PFSK-1 (cell line): ENCODE measurements around the gene ZNF385D.

Experiments used
- POLR2AphosphoS5 ChIP-seq: IDR thresholded peaks from 2 replicates; pipeline ENCODE4 v1.6.1; 2012; ENCODE audit warnings: low read depth, mild to moderate bottlenecking, control low read depth, low read length, moderate library complexity
- REST ChIP-seq, 2 experiments: IDR thresholded peaks; 2 replicates each; pipeline versions ENCODE4 v1.6.1 to v1.8.0; 2011 to 2012; ENCODE audit warnings: low read depth in 2 of 2, low read length in 2 of 2, control low read depth in 1 of 2, inconsistent platforms in 1 of 2, mild to moderate bottlenecking in 1 of 2, moderate library complexity in 1 of 2; ENCODE audit not compliant: insufficient read depth in 1 of 2
- TAF1 ChIP-seq: IDR thresholded peaks from 2 replicates; pipeline ENCODE4 v1.6.1; 2012; ENCODE audit warnings: low read length, control low read depth, borderline replicate concordance; ENCODE audit not compliant: insufficient read depth

DNA sequence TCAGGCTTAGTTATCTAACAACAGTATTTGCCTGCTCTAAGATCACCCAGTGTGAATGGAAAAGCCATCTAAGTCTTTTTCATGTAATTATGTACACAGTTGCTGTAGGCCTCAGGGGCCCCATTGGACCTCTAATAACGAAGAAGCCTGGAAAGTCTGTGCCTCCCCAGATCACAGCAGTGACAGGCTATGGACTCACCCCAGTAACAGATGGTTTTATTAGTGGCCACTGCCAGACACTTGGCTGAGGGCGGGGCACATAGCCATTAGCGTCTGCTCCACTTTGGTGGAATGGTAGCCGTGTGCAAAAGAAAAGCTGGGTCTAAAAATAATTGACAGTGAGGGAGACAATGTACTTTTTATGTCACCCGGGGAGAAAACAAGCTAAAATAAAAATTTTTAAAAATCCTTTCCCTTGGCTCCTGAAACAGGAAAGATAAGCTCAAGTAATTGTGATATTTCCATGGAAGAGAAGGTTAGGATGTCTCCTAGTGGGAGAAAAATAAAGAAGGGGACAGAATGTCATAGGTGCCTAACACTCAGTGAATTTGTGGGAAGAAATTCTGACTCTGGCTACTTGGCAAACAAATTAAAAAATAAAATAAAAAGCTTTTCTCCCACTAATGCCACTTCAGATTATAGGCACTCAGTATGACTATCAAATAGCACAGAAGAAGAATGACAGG, 44.3 kb upstream of the ZNF385D start:
- TF ChIP-seq POLR2AphosphoS5 (no peak), REST (IDR thresholded peaks at IDR 0.05; ENCODE audit: insufficient read depth in 1 of 2, low read depth in 2 of 2, low read length in 2 of 2) (no peak), TAF1 (no peak)
